ENCODE measurements around the gene CLDN12.
A peak's percentile ranks its signal among the peaks of the same experiment; 100 is the strongest.

CLDN12 gene

GRCh38 chr7:90409667-90410066 lies 6.4 kb downstream of the CLDN12 start:
- no peak overlapping the region for H3K4me3 ChIP-seq (ENCODE audit: control insufficient read depth, low read depth, low read length)
- no peak for TF ChIP-seq CTCF (conservative IDR thresholded peaks at IDR 0.05; ENCODE audit: control insufficient read depth, insufficient read depth, low read depth, low read length)
- DNase-seq (ENCODE audit: low read depth) = peak; percentile 16

- DNase-seq (ENCODE audit: low read depth) = peak; percentile 76
- H3K4me3 ChIP-seq (ENCODE audit: control insufficient read depth, low read depth, low read length) = no peak overlapping the region
- no peak for TF ChIP-seq CTCF (conservative IDR thresholded peaks at IDR 0.05; ENCODE audit: control insufficient read depth, insufficient read depth, low read depth, low read length)
Measured at GRCh38 chr7:90411510-90411909, 8.2 kb downstream of the CLDN12 start.

GRCh38 chr7:90412458-90413184 lies 9.4 kb downstream of the CLDN12 start:
- TF ChIP-seq CTCF (conservative IDR thresholded peaks at IDR 0.05; ENCODE audit: control insufficient read depth, insufficient read depth, low read depth, low read length) = peak; percentile 16
- no peak overlapping the region for H3K4me3 ChIP-seq (ENCODE audit: control insufficient read depth, low read depth, low read length)
- DNase-seq (ENCODE audit: low read depth) = peak; percentile 27

GRCh38 chr7:90413185-90413528 lies 9.9 kb downstream of the CLDN12 start:
- H3K4me3 ChIP-seq (ENCODE audit: control insufficient read depth, low read depth, low read length) = no peak overlapping the region
- DNase-seq (ENCODE audit: low read depth) = no peak
- TF ChIP-seq CTCF (conservative IDR thresholded peaks at IDR 0.05; ENCODE audit: control insufficient read depth, insufficient read depth, low read depth, low read length) = peak; percentile 0

GRCh38 chr7:90421651-90422050 lies 18.4 kb downstream of the CLDN12 start:
- no peak overlapping the region for H3K4me3 ChIP-seq (ENCODE audit: control insufficient read depth, low read depth, low read length)
- no peak for TF ChIP-seq CTCF (conservative IDR thresholded peaks at IDR 0.05; ENCODE audit: control insufficient read depth, insufficient read depth, low read depth, low read length)

GRCh38 chr7:90424720-90425119 lies 21.5 kb downstream of the CLDN12 start:
- no peak for TF ChIP-seq CTCF (conservative IDR thresholded peaks at IDR 0.05; ENCODE audit: control insufficient read depth, insufficient read depth, low read depth, low read length)
- no peak overlapping the region for H3K4me3 ChIP-seq (ENCODE audit: control insufficient read depth, low read depth, low read length)
- DNase-seq (ENCODE audit: low read depth) = no peak

More at GRCh38 chr7:90421651-90422050, 18.4 kb downstream of the CLDN12 start:
- no peak for DNase-seq (ENCODE audit: low read depth)
